Measurements from ENCODE around the gene IP6K2.

IP6K2 gene

GRCh38 chr3:48680811-48681540 is 36.0 kb downstream of the IP6K2 start:
- TF ChIP-seq, protein P1, sequence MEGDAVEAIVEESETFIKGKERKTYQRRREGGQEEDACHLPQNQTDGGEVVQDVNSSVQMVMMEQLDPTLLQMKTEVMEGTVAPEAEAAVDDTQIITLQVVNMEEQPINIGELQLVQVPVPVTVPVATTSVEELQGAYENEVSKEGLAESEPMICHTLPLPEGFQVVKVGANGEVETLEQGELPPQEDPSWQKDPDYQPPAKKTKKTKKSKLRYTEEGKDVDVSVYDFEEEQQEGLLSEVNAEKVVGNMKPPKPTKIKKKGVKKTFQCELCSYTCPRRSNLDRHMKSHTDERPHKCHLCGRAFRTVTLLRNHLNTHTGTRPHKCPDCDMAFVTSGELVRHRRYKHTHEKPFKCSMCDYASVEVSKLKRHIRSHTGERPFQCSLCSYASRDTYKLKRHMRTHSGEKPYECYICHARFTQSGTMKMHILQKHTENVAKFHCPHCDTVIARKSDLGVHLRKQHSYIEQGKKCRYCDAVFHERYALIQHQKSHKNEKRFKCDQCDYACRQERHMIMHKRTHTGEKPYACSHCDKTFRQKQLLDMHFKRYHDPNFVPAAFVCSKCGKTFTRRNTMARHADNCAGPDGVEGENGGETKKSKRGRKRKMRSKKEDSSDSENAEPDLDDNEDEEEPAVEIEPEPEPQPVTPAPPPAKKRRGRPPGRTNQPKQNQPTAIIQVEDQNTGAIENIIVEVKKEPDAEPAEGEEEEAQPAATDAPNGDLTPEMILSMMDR (conservative IDR thresholded peaks at IDR 0.05; ENCODE audit: low read depth, low read length): no peak
- Histone ChIP-seq H4K20me1 (ENCODE audit: insufficient read depth) (no peaks in the 10 kb centered on the region), H3K36me3 (ENCODE audit: insufficient read depth) (no peaks in the 10 kb centered on the region), H2AFZ (ENCODE audit: low read depth) (no peak overlapping the region), H3K9ac (no peak overlapping the region), H3K27me3 (ENCODE audit: insufficient read depth, low read depth) (no peaks in the 10 kb centered on the region), H3K4me2 (no peak overlapping the region), H3K27ac (no peak overlapping the region), H3K79me2 (ENCODE audit: insufficient read depth, low read depth) (no peaks in the 10 kb centered on the region), H3K4me3 (IDR thresholded peaks at IDR 0.05; ENCODE audit: insufficient read depth, low read depth, low read length) (no peak overlapping the region), H3K4me1 (ENCODE audit: low read depth, poor library complexity, severe bottlenecking) (no peaks in the 10 kb centered on the region)

DNA sequence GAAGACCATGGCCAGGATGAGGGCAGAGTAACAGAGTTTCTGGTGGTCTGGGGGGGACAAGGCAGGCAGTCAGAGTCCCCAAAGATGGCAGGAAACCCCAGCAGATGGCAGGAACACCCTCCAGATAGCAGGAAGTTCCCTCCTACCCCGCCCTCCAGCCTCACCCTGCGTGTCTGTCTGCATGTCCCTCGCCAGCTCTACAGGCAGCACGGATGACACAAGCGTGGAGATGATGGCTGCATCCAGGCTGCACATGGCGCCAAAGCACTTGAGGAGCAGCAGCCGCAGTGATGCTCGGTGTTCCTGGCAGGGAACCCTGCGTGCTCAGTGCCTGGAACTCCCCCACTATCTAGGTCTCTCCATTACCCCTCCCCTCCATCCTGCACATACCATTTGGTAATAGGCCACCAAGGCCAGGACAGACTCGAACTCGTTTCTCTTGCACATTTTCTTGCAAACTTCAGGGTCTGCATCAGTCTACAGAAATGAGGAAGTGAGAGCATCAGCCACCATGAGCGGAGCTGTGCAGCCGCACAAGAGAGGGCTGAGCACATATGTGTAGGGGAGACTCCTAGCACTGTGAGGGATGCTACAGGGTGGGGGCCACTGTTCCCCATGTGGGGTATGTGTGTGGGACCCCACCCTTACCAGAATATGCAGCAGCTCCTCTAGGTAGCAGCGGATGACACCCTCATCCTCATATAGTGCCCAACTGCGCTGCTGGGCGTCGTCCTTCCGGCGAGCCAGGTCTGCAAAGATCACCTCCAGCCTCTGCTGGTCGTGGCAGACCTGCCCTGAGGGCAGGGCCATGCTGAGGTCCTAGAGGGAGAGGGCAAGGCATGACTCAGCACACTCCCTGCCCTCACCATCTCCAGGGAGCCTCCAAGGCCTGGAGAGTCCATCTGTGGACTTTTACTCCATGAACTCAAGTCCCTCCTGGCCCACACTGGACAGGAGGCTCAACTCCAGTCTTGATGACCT is 37.3 kb downstream of the IP6K2 start:
- no peaks in the 10 kb centered on the region for H3K36me3 ChIP-seq (ENCODE audit: insufficient read depth)
- no peak overlapping the region for H3K9ac ChIP-seq

DNA sequence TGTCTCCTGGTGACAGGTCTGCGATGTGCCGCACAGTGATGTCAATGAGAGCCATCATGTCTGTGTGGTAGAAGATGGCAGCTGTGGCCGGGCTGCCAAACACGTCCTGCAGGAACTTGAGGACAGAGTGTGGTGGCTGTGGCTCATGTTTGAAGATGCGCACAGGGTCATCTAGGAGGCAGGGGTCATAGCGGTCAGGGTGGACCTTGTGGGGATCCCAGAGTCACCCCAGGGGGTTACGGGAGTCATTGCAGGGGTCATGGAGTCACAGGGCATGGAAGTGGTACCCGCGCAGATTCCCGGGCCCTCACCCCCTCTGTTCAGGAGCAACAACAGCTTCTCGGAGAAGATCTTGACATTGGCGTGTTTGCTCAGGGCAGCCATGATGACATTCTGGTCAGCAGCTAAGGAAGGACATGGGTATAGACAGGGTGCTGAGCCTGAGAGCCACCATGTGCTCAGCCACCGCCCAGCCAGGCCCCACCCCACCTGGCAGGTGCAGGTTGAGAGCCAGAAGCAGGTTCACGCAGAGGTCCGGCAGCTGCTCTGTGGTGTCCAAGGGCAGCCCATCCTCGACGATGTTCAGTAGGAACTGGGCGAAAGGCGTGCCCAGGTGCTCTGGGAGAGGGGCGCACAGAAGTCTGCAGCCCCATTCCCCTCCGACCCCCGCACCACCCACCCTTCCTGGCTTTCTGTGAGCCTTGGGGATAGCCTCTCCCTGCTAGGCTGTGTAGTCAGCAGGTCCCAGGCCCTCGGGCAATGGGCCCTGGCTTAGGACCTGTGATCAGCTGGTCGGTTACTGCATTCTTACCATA is 38.2 kb downstream of the IP6K2 start:
- H2AFZ ChIP-seq (ENCODE audit: low read depth): no peak overlapping the region
- no peaks in the 10 kb centered on the region for H3K36me3 ChIP-seq (ENCODE audit: insufficient read depth)
- no peak overlapping the region for H3K4me2 ChIP-seq
- no peaks in the 10 kb centered on the region for H3K4me1 ChIP-seq (ENCODE audit: low read depth, poor library complexity, severe bottlenecking)
- TF ChIP-seq, protein P1 (conservative IDR thresholded peaks at IDR 0.05; ENCODE audit: low read depth, low read length): no peak
- no peak overlapping the region for H3K27ac ChIP-seq
- no peaks in the 10 kb centered on the region for H4K20me1 ChIP-seq (ENCODE audit: insufficient read depth)
- no peaks in the 10 kb centered on the region for H3K27me3 ChIP-seq (ENCODE audit: insufficient read depth, low read depth)
- no peak overlapping the region for H3K4me3 ChIP-seq (IDR thresholded peaks at IDR 0.05; ENCODE audit: insufficient read depth, low read depth, low read length)
- H3K79me2 ChIP-seq (ENCODE audit: insufficient read depth, low read depth): no peaks in the 10 kb centered on the region
- H3K9ac ChIP-seq: no peak overlapping the region

More for the DNA sequence above, 37.3 kb downstream of the IP6K2 start:
- Histone ChIP-seq H3K4me3 (IDR thresholded peaks at IDR 0.05; ENCODE audit: insufficient read depth, low read depth, low read length) (no peak overlapping the region), H3K4me2 (no peak overlapping the region), H3K4me1 (ENCODE audit: low read depth, poor library complexity, severe bottlenecking) (no peaks in the 10 kb centered on the region), H2AFZ (ENCODE audit: low read depth) (no peak overlapping the region), H3K79me2 (ENCODE audit: insufficient read depth, low read depth) (no peaks in the 10 kb centered on the region), H3K27me3 (ENCODE audit: insufficient read depth, low read depth) (no peaks in the 10 kb centered on the region), H3K27ac (no peak overlapping the region), H4K20me1 (ENCODE audit: insufficient read depth) (no peaks in the 10 kb centered on the region)
- TF ChIP-seq, protein P1 (conservative IDR thresholded peaks at IDR 0.05; ENCODE audit: low read depth, low read length): no peak

GRCh38 chr3:48678056-48678455 is 39.0 kb downstream of the IP6K2 start:
- Histone ChIP-seq H3K4me2 (no peak overlapping the region), H3K79me2 (ENCODE audit: insufficient read depth, low read depth) (no peaks in the 10 kb centered on the region), H3K36me3 (ENCODE audit: insufficient read depth) (no peaks in the 10 kb centered on the region), H3K9ac (no peak overlapping the region), H3K27me3 (ENCODE audit: insufficient read depth, low read depth) (no peaks in the 10 kb centered on the region), H3K4me3 (IDR thresholded peaks at IDR 0.05; ENCODE audit: insufficient read depth, low read depth, low read length) (no peak overlapping the region), H3K27ac (no peak overlapping the region), H4K20me1 (ENCODE audit: insufficient read depth) (no peaks in the 10 kb centered on the region), H3K4me1 (ENCODE audit: low read depth, poor library complexity, severe bottlenecking) (no peaks in the 10 kb centered on the region), H2AFZ (ENCODE audit: low read depth) (no peak overlapping the region)
- TF ChIP-seq, protein P1 (conservative IDR thresholded peaks at IDR 0.05; ENCODE audit: low read depth, low read length): no peak
